Measurements from ENCODE around the gene HSD3B1. TPM values are rescaled to one million over a fixed set of nuclear protein-coding genes. Genes with fewer than 3 reads are reported as not detected.
"Not testable (repeated sequence)": the region's sequence is repeated elsewhere in the genome, so short reads cannot be mapped to it uniquely, and the experiment has no call there.

The HSD3B1 gene
- total and polyA plus RNA-seq, 12 donors, result 0.07 to 0.60 (median 0.22) TPM; not detected in 7

DNA sequence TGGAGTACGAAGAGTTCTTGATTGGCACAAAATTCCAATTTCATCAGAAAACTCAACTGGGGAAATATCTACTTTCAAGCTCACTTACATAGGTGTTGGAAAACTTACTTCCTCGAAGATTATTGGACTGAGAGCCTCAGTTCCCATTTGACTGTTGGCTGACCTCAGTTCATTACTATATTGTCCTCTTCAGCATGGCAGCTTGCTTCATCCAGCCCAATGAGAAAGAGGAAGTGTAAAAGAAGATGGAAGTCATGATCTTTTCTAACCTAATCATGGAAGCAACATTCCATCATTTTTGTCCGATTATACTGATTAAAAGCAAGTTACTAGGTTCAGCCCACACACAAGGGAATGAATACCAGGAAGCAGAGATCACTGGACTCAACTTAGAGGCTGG, 49.4 kb downstream of the HSD3B1 start:
- Histone ChIP-seq H3K9me3 (replicated peaks in 1 of 3) (no peaks in the 10 kb centered on the region), H3K4me1 (replicated peaks in 1 of 2) (peaks cover 0 to 11% of the 10 kb centered on the region in 2 donors), H3K36me3 (replicated peaks in 1 of 2) (no peaks in the 10 kb centered on the region), H3K27ac (no peak overlapping the region), H3K4me3 (no peak overlapping the region), H3K27me3 (no peaks in the 10 kb centered on the region)
- no peak for DNase-seq
- TF ChIP-seq POLR2A (IDR thresholded peaks at IDR 0.05), result no peak
- TF ChIP-seq CTCF (IDR thresholded peaks at IDR 0.05), result no peak
- intact Hi-C loops (cut with DNase I), result no loop called here
- WGBS, 4 donors, result 76 to 86% (median 81%) methylated on average over 3 of the region's 3 CpGs

DNA sequence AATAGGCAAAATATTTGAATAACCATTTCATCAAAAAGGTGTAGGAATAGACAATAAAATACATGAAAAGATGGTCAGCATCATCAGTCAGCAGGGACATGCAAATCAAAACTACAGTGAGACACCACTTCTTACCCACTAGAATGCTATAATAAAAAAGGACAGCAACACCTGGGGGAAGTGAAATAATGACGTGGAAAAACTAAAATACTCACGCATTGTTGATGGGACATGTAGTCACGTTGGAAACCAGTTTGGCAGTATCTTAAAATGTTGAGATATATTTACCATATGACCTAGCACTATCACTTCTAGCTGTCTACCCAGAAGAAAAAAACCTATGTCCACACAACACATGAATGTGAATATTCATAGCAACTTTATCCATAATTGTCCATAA, 53.4 kb downstream of the HSD3B1 start:
- H3K36me3 ChIP-seq (replicated peaks in 1 of 2); H3K4me3 ChIP-seq; H3K9me3 ChIP-seq (replicated peaks in 1 of 3); H3K4me1 ChIP-seq (replicated peaks in 1 of 2); H3K27ac ChIP-seq; DNase-seq; H3K27me3 ChIP-seq; intact Hi-C loops (cut with DNase I): not testable (repeated sequence)
- 83 to 92% (median 90%) methylated on average over 3 of the region's 3 CpGs for WGBS, 4 donors

DNA sequence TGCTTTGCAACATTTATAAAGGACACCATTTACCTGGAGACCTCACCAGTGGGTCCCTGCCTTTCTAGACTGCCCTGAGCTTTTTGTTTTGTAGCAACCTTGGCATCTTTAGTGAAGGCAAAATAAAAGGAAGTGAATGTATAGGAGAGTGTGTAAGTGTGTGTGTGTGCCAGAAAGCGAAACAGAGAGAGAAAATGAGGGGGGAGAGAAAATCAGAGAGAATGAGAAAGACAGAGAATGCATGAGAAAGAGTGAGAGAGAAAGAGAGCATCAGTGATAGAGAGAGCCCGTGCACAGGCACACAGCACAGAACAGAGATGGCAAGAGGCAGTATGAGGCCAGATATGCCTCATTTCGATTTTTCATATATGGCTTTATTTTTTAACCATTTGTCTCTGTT, 57.5 kb downstream of the HSD3B1 start:
- Histone ChIP-seq H3K27me3 (no peaks in the 10 kb centered on the region), H3K4me1 (replicated peaks in 1 of 2) (peaks cover 0 to 4% of the 10 kb centered on the region in 2 donors), H3K9me3 (replicated peaks in 1 of 3) (no peaks in the 10 kb centered on the region), H3K36me3 (replicated peaks in 1 of 2) (no peaks in the 10 kb centered on the region), H3K4me3 (no peak overlapping the region), H3K27ac (no peak overlapping the region)
- no peak for DNase-seq
- WGBS, 4 donors, result 81 to 89% (median 84%) methylated on average over 3 of the region's 3 CpGs
- TF ChIP-seq CTCF (IDR thresholded peaks at IDR 0.05), result no peak
- TF ChIP-seq POLR2A (IDR thresholded peaks at IDR 0.05), result no peak
- intact Hi-C loops (cut with DNase I), result no loop called here

Other genes with a start within 250 kb of the HSD3B1 start
- gene HAO2, start 138.4 kb upstream of the HSD3B1 start, total RNA-seq, result 1 to 10 TPM in 1 of 9 donors, under 1 TPM in 4, not detected in 4; 0.17 to 1.7 (median 0.64) TPM
- gene HAO2, start 138.4 kb upstream of the HSD3B1 start, polyA plus RNA-seq, result 1 to 10 TPM in 2 of 3 donors, under 1 TPM in 1; 0.80 to 4.8 (median 1.8) TPM
- 1,000 to 10,000 TPM in 8 of 9 donors, 1 to 10 TPM in 1; 6.7 to 5,962 (median 2,261) TPM for gene HSD3B2, start 92.1 kb upstream of the HSD3B1 start, total RNA-seq
- gene HSD3B2, start 92.1 kb upstream of the HSD3B1 start, polyA plus RNA-seq, result over 10,000 TPM in 1 of 3 donors, 100 to 1,000 TPM in 2; 141 to 14,693 (median 845) TPM
- gene ZNF697, start 141.1 kb downstream of the HSD3B1 start, total RNA-seq, result 10 to 100 TPM in 1 of 9 donors, 1 to 10 TPM in 8; 2.8 to 14.5 (median 5.9) TPM
- 1 to 10 TPM; 1.7 to 5.7 (median 1.9) TPM for gene ZNF697, start 141.1 kb downstream of the HSD3B1 start, polyA plus RNA-seq
- 10 to 100 TPM in 1 of 9 donors, 1 to 10 TPM in 8; 1.8 to 27.7 (median 3.4) TPM for gene PHGDH, start 204.7 kb downstream of the HSD3B1 start, total RNA-seq
- 10 to 100 TPM in 1 of 3 donors, 1 to 10 TPM in 2; 2.0 to 12.0 (median 3.8) TPM for gene PHGDH, start 204.7 kb downstream of the HSD3B1 start, polyA plus RNA-seq

Measured in adrenal gland (tissue), 12 donors.